ENCODE results near the gene RIPK3.
"Not testable (repeated sequence)": the region's sequence is repeated elsewhere in the genome, so short reads cannot be mapped to it uniquely, and the experiment has no call there.

The RIPK3 gene

GRCh38 chr14:24339284-24340151 lies at the start of gene RIPK3:
TSS of gene RIPK3 (minus strand) at chr14:24339991. CDS start at chr14:24339826, 165 bp downstream.
- Histone ChIP-seq H3K36me3 (ENCODE audit: control insufficient read depth, insufficient read depth, low read length) (peaks cover 2% of the 10 kb centered on the region), H3K9ac (ENCODE audit: low read length) (peak within 1 kb of the TSS; percentile 21), H3K4me3 (ENCODE audit: low read length) (peak within 1 kb of the TSS; percentile 78), H3K4me1 (ENCODE audit: control insufficient read depth, insufficient read depth, low read length) (no peaks in the 10 kb centered on the region), H3K27me3 (ENCODE audit: control insufficient read depth, insufficient read depth, low read length) (peaks cover 7% of the 10 kb centered on the region), H3K27ac (ENCODE audit: low read depth, low read length) (no peak within 1 kb of the TSS)

GRCh38 chr14:24389226-24389848 lies 49.5 kb upstream of the RIPK3 start:
- H3K27ac ChIP-seq (ENCODE audit: low read depth, low read length), result no peak overlapping the region
- no peaks in the 10 kb centered on the region for H3K36me3 ChIP-seq (ENCODE audit: control insufficient read depth, insufficient read depth, low read length)
- H3K27me3 ChIP-seq (ENCODE audit: control insufficient read depth, insufficient read depth, low read length), result no peaks in the 10 kb centered on the region
- H3K4me3 ChIP-seq (ENCODE audit: low read length), result no peak overlapping the region
- H3K9ac ChIP-seq (ENCODE audit: low read length), result no peak overlapping the region
- H3K4me1 ChIP-seq (ENCODE audit: control insufficient read depth, insufficient read depth, low read length), result no peaks in the 10 kb centered on the region

GRCh38 chr14:24388474-24389179 lies 48.8 kb upstream of the RIPK3 start:
- Histone ChIP-seq H3K4me1 (ENCODE audit: control insufficient read depth, insufficient read depth, low read length) (no peaks in the 10 kb centered on the region), H3K9ac (ENCODE audit: low read length) (no peak overlapping the region), H3K4me3 (ENCODE audit: low read length) (no peak overlapping the region), H3K27me3 (ENCODE audit: control insufficient read depth, insufficient read depth, low read length) (no peaks in the 10 kb centered on the region), H3K36me3 (ENCODE audit: control insufficient read depth, insufficient read depth, low read length) (no peaks in the 10 kb centered on the region), H3K27ac (ENCODE audit: low read depth, low read length) (no peak overlapping the region)

GRCh38 chr14:24387579-24387978 lies 47.8 kb upstream of the RIPK3 start:
- H3K36me3 ChIP-seq (ENCODE audit: control insufficient read depth, insufficient read depth, low read length); H3K4me3 ChIP-seq (ENCODE audit: low read length); H3K27me3 ChIP-seq (ENCODE audit: control insufficient read depth, insufficient read depth, low read length); H3K4me1 ChIP-seq (ENCODE audit: control insufficient read depth, insufficient read depth, low read length); H3K27ac ChIP-seq (ENCODE audit: low read depth, low read length); H3K9ac ChIP-seq (ENCODE audit: low read length): not testable (repeated sequence)

DNA sequence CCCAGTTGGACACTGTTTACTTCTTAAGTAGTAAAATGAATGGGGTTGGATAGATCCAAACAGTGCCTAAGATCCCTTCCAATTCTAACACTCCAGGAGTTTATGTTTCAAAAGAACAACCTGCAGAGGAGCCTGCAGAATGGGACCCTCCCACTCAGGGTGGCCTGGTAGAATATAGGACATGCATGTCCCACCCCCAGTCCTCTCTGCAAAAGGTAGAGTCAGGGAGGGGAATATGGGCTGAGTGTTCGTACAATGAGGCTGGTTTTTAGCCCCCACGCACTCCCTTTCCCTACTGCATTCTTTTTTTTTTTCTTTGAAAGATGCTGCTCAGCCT lies 47.2 kb upstream of the RIPK3 start:
- Histone ChIP-seq H3K36me3 (ENCODE audit: control insufficient read depth, insufficient read depth, low read length) (no peaks in the 10 kb centered on the region), H3K9ac (ENCODE audit: low read length) (no peak overlapping the region), H3K27ac (ENCODE audit: low read depth, low read length) (no peak overlapping the region), H3K4me3 (ENCODE audit: low read length) (no peak overlapping the region), H3K27me3 (ENCODE audit: control insufficient read depth, insufficient read depth, low read length) (no peaks in the 10 kb centered on the region), H3K4me1 (ENCODE audit: control insufficient read depth, insufficient read depth, low read length) (no peaks in the 10 kb centered on the region)

DNA sequence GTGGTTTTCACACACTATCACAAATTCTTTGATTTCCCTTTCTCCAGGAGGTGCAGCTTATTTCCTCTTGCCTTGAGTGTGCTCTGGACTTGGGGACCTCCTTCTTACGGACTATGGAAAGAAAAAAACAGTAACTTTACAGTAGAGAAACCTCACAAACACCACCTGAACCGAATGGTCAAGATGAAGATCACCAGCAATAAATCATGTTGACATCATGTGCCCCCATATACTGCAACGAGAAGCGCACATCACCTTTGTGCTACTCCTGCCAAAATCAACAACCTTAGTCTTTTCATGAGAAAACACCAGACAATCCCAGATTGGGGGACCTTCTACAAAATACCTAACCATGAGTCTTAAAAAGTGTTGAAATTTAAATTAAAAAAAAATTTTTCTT lies 45.7 kb upstream of the RIPK3 start:
- Histone ChIP-seq H3K36me3 (ENCODE audit: control insufficient read depth, insufficient read depth, low read length) (no peaks in the 10 kb centered on the region), H3K27ac (ENCODE audit: low read depth, low read length) (no peak overlapping the region), H3K27me3 (ENCODE audit: control insufficient read depth, insufficient read depth, low read length) (no peaks in the 10 kb centered on the region), H3K9ac (ENCODE audit: low read length) (no peak overlapping the region), H3K4me3 (ENCODE audit: low read length) (no peak overlapping the region), H3K4me1 (ENCODE audit: control insufficient read depth, insufficient read depth, low read length) (no peaks in the 10 kb centered on the region)

GRCh38 chr14:24384169-24384568 lies 44.4 kb upstream of the RIPK3 start:
- no peak overlapping the region for H3K27ac ChIP-seq (ENCODE audit: low read depth, low read length)
- H3K4me1 ChIP-seq (ENCODE audit: control insufficient read depth, insufficient read depth, low read length), result no peaks in the 10 kb centered on the region
- H3K9ac ChIP-seq (ENCODE audit: low read length), result no peak overlapping the region
- no peaks in the 10 kb centered on the region for H3K36me3 ChIP-seq (ENCODE audit: control insufficient read depth, insufficient read depth, low read length)
- no peak overlapping the region for H3K4me3 ChIP-seq (ENCODE audit: low read length)
- no peaks in the 10 kb centered on the region for H3K27me3 ChIP-seq (ENCODE audit: control insufficient read depth, insufficient read depth, low read length)

GRCh38 chr14:24382064-24382371 lies 42.2 kb upstream of the RIPK3 start:
- no peaks in the 10 kb centered on the region for H3K27me3 ChIP-seq (ENCODE audit: control insufficient read depth, insufficient read depth, low read length)
- no peaks in the 10 kb centered on the region for H3K4me1 ChIP-seq (ENCODE audit: control insufficient read depth, insufficient read depth, low read length)
- no peak overlapping the region for H3K27ac ChIP-seq (ENCODE audit: low read depth, low read length)

GRCh38 chr14:24381363-24382063 lies 41.7 kb upstream of the RIPK3 start:
- Histone ChIP-seq H3K27me3 (ENCODE audit: control insufficient read depth, insufficient read depth, low read length) (no peaks in the 10 kb centered on the region), H3K4me1 (ENCODE audit: control insufficient read depth, insufficient read depth, low read length) (no peaks in the 10 kb centered on the region), H3K36me3 (ENCODE audit: control insufficient read depth, insufficient read depth, low read length) (no peaks in the 10 kb centered on the region), H3K9ac (ENCODE audit: low read length) (no peak overlapping the region), H3K4me3 (ENCODE audit: low read length) (no peak overlapping the region), H3K27ac (ENCODE audit: low read depth, low read length) (no peak overlapping the region)

More at GRCh38 chr14:24382064-24382371, 42.2 kb upstream of the RIPK3 start:
- H3K4me3 ChIP-seq (ENCODE audit: low read length), result no peak overlapping the region
- no peaks in the 10 kb centered on the region for H3K36me3 ChIP-seq (ENCODE audit: control insufficient read depth, insufficient read depth, low read length)
- H3K9ac ChIP-seq (ENCODE audit: low read length), result no peak overlapping the region

- Histone ChIP-seq H3K27ac (ENCODE audit: low read depth, low read length) (no peak overlapping the region), H3K9ac (ENCODE audit: low read length) (no peak overlapping the region), H3K27me3 (ENCODE audit: control insufficient read depth, insufficient read depth, low read length) (no peaks in the 10 kb centered on the region), H3K36me3 (ENCODE audit: control insufficient read depth, insufficient read depth, low read length) (no peaks in the 10 kb centered on the region), H3K4me3 (ENCODE audit: low read length) (no peak overlapping the region), H3K4me1 (ENCODE audit: control insufficient read depth, insufficient read depth, low read length) (no peaks in the 10 kb centered on the region)
Observed at GRCh38 chr14:24379907-24380730, 40.3 kb upstream of the RIPK3 start.

GRCh38 chr14:24378981-24379906 lies 39.5 kb upstream of the RIPK3 start:
- no peaks in the 10 kb centered on the region for H3K36me3 ChIP-seq (ENCODE audit: control insufficient read depth, insufficient read depth, low read length)
- no peak overlapping the region for H3K27ac ChIP-seq (ENCODE audit: low read depth, low read length)
- no peak overlapping the region for H3K9ac ChIP-seq (ENCODE audit: low read length)
- no peak overlapping the region for H3K4me3 ChIP-seq (ENCODE audit: low read length)
- H3K4me1 ChIP-seq (ENCODE audit: control insufficient read depth, insufficient read depth, low read length), result no peaks in the 10 kb centered on the region
- no peaks in the 10 kb centered on the region for H3K27me3 ChIP-seq (ENCODE audit: control insufficient read depth, insufficient read depth, low read length)

All from rectal smooth muscle tissue (tissue), 1 donor.